ENCODE results near the gene ATP8A1.
A peak's percentile ranks its signal among the peaks of the same experiment; 100 is the strongest.
"Not testable (repeated sequence)": the region's sequence is repeated elsewhere in the genome, so short reads cannot be mapped to it uniquely, and the experiment has no call there.

The ATP8A1 gene

GRCh38 chr4:42396752-42397634 is 259.9 kb downstream of the ATP8A1 start, which contains the start of gene SHISA3:
SHISA3 (plus strand) TSS chr4:42397488; CDS start chr4:42398057, 569 bp downstream.
- H3K9ac ChIP-seq (ENCODE audit: low read length) = no peak within 1 kb of the TSS
- no peaks in the 10 kb centered on the region for H3K9me3 ChIP-seq (ENCODE audit: low read length)
- peaks cover 7% of the 10 kb centered on the region for H3K4me1 ChIP-seq (ENCODE audit: insufficient read depth, low read length)
- H3K27ac ChIP-seq (ENCODE audit: low read depth, low read length) = peak within 1 kb of the TSS; percentile 17
- peaks cover 11 to 28% of the 10 kb centered on the region in 2 donors for H3K27me3 ChIP-seq (ENCODE audit: control insufficient read depth in 1 of 2, insufficient read depth in 2 of 2, low read length in 2 of 2)
- H3K4me3 ChIP-seq (ENCODE audit: low read depth in 1 of 2, low read length in 2 of 2) = peak within 1 kb of the TSS; percentile 45 to 54
- H3K36me3 ChIP-seq (ENCODE audit: insufficient read depth, low read length) = no peaks in the 10 kb centered on the region

- H3K27ac ChIP-seq (ENCODE audit: low read depth, low read length) = no peak overlapping the region
- no peaks in the 10 kb centered on the region for H3K9me3 ChIP-seq (ENCODE audit: low read length)
- no peaks in the 10 kb centered on the region for H3K36me3 ChIP-seq (ENCODE audit: insufficient read depth, low read length)
- peaks cover 7% of the 10 kb centered on the region for H3K4me1 ChIP-seq (ENCODE audit: insufficient read depth, low read length)
- no peak overlapping the region for H3K9ac ChIP-seq (ENCODE audit: low read length)
- peaks cover 11 to 28% of the 10 kb centered on the region in 2 donors for H3K27me3 ChIP-seq (ENCODE audit: control insufficient read depth in 1 of 2, insufficient read depth in 2 of 2, low read length in 2 of 2)
- peak overlapping the region in 1 of 2 donors; percentile 45 for H3K4me3 ChIP-seq (ENCODE audit: low read depth in 1 of 2, low read length in 2 of 2)
Observed at GRCh38 chr4:42396361-42396751, 260.5 kb downstream of the ATP8A1 start.

GRCh38 chr4:42395595-42395994 is 261.3 kb downstream of the ATP8A1 start:
- Histone ChIP-seq H3K36me3 (ENCODE audit: insufficient read depth, low read length) (no peaks in the 10 kb centered on the region), H3K9ac (ENCODE audit: low read length) (no peak overlapping the region), H3K4me3 (ENCODE audit: low read depth in 1 of 2, low read length in 2 of 2) (no peak overlapping the region), H3K4me1 (ENCODE audit: insufficient read depth, low read length) (peaks cover 7% of the 10 kb centered on the region), H3K27ac (ENCODE audit: low read depth, low read length) (no peak overlapping the region), H3K27me3 (ENCODE audit: control insufficient read depth in 1 of 2, insufficient read depth in 2 of 2, low read length in 2 of 2) (peaks cover 11 to 28% of the 10 kb centered on the region in 2 donors), H3K9me3 (ENCODE audit: low read length) (no peaks in the 10 kb centered on the region)

GRCh38 chr4:42392436-42392835 is 264.5 kb downstream of the ATP8A1 start:
- H3K36me3 ChIP-seq (ENCODE audit: insufficient read depth, low read length) = no peaks in the 10 kb centered on the region
- no peak overlapping the region for H3K4me3 ChIP-seq (ENCODE audit: low read depth in 1 of 2, low read length in 2 of 2)
- peaks cover 7% of the 10 kb centered on the region for H3K4me1 ChIP-seq (ENCODE audit: insufficient read depth, low read length)
- no peak overlapping the region for H3K27ac ChIP-seq (ENCODE audit: low read depth, low read length)
- H3K27me3 ChIP-seq (ENCODE audit: control insufficient read depth in 1 of 2, insufficient read depth in 2 of 2, low read length in 2 of 2) = peaks cover 11% of the 10 kb centered on the region in 2 donors
- no peak overlapping the region for H3K9ac ChIP-seq (ENCODE audit: low read length)
- no peaks in the 10 kb centered on the region for H3K9me3 ChIP-seq (ENCODE audit: low read length)

- Histone ChIP-seq H3K36me3 (ENCODE audit: insufficient read depth, low read length) (no peaks in the 10 kb centered on the region), H3K4me1 (ENCODE audit: insufficient read depth, low read length) (peaks cover 6% of the 10 kb centered on the region), H3K4me3 (ENCODE audit: low read depth in 1 of 2, low read length in 2 of 2) (no peak overlapping the region), H3K9me3 (ENCODE audit: low read length) (no peaks in the 10 kb centered on the region), H3K9ac (ENCODE audit: low read length) (no peak overlapping the region), H3K27ac (ENCODE audit: low read depth, low read length) (no peak overlapping the region), H3K27me3 (ENCODE audit: control insufficient read depth in 1 of 2, insufficient read depth in 2 of 2, low read length in 2 of 2) (peaks cover 7 to 11% of the 10 kb centered on the region in 2 donors)
Observed at GRCh38 chr4:42391981-42392380, 264.9 kb downstream of the ATP8A1 start.

- peaks cover under 1 to 4% of the 10 kb centered on the region in 2 donors for H3K27me3 ChIP-seq (ENCODE audit: control insufficient read depth in 1 of 2, insufficient read depth in 2 of 2, low read length in 2 of 2)
- no peak overlapping the region for H3K4me3 ChIP-seq (ENCODE audit: low read depth in 1 of 2, low read length in 2 of 2)
- H3K4me1 ChIP-seq (ENCODE audit: insufficient read depth, low read length) = no peaks in the 10 kb centered on the region
- no peaks in the 10 kb centered on the region for H3K36me3 ChIP-seq (ENCODE audit: insufficient read depth, low read length)
- H3K9ac ChIP-seq (ENCODE audit: low read length) = no peak overlapping the region
- H3K9me3 ChIP-seq (ENCODE audit: low read length) = no peaks in the 10 kb centered on the region
- H3K27ac ChIP-seq (ENCODE audit: low read depth, low read length) = no peak overlapping the region
Observed at GRCh38 chr4:42391355-42391664, 265.6 kb downstream of the ATP8A1 start.

- Histone ChIP-seq H3K36me3 (ENCODE audit: insufficient read depth, low read length) (no peaks in the 10 kb centered on the region), H3K27ac (ENCODE audit: low read depth, low read length) (no peak overlapping the region), H3K9me3 (ENCODE audit: low read length) (no peaks in the 10 kb centered on the region), H3K4me1 (ENCODE audit: insufficient read depth, low read length) (no peaks in the 10 kb centered on the region), H3K4me3 (ENCODE audit: low read depth in 1 of 2, low read length in 2 of 2) (no peak overlapping the region), H3K9ac (ENCODE audit: low read length) (no peak overlapping the region), H3K27me3 (ENCODE audit: control insufficient read depth in 1 of 2, insufficient read depth in 2 of 2, low read length in 2 of 2) (peaks cover 0 to 4% of the 10 kb centered on the region in 2 donors)
Observed at GRCh38 chr4:42390622-42391354, 266.1 kb downstream of the ATP8A1 start.

- H3K36me3 ChIP-seq (ENCODE audit: insufficient read depth, low read length) = no peaks in the 10 kb centered on the region
- H3K27ac ChIP-seq (ENCODE audit: low read depth, low read length) = no peak overlapping the region
- no peaks in the 10 kb centered on the region for H3K27me3 ChIP-seq (ENCODE audit: control insufficient read depth in 1 of 2, insufficient read depth in 2 of 2, low read length in 2 of 2)
- no peak overlapping the region for H3K9ac ChIP-seq (ENCODE audit: low read length)
- H3K4me3 ChIP-seq (ENCODE audit: low read depth in 1 of 2, low read length in 2 of 2) = no peak overlapping the region
- no peaks in the 10 kb centered on the region for H3K4me1 ChIP-seq (ENCODE audit: insufficient read depth, low read length)
- H3K9me3 ChIP-seq (ENCODE audit: low read length) = no peaks in the 10 kb centered on the region
Observed at GRCh38 chr4:42385516-42385915, 271.4 kb downstream of the ATP8A1 start.

GRCh38 chr4:42381666-42382065 is 275.2 kb downstream of the ATP8A1 start:
- H3K4me1 ChIP-seq (ENCODE audit: insufficient read depth, low read length) = no peaks in the 10 kb centered on the region
- no peak overlapping the region for H3K27ac ChIP-seq (ENCODE audit: low read depth, low read length)
- no peaks in the 10 kb centered on the region for H3K9me3 ChIP-seq (ENCODE audit: low read length)
- H3K27me3 ChIP-seq (ENCODE audit: control insufficient read depth in 1 of 2, insufficient read depth in 2 of 2, low read length in 2 of 2) = no peaks in the 10 kb centered on the region
- H3K36me3 ChIP-seq (ENCODE audit: insufficient read depth, low read length) = no peaks in the 10 kb centered on the region
- H3K4me3 ChIP-seq (ENCODE audit: low read depth in 1 of 2, low read length in 2 of 2) = no peak overlapping the region
- no peak overlapping the region for H3K9ac ChIP-seq (ENCODE audit: low read length)

- Histone ChIP-seq H3K9ac (ENCODE audit: low read length) (no peak overlapping the region), H3K4me3 (ENCODE audit: low read depth in 1 of 2, low read length in 2 of 2) (no peak overlapping the region), H3K27ac (ENCODE audit: low read depth, low read length) (no peak overlapping the region), H3K9me3 (ENCODE audit: low read length) (no peaks in the 10 kb centered on the region), H3K27me3 (ENCODE audit: control insufficient read depth in 1 of 2, insufficient read depth in 2 of 2, low read length in 2 of 2) (no peaks in the 10 kb centered on the region), H3K36me3 (ENCODE audit: insufficient read depth, low read length) (no peaks in the 10 kb centered on the region), H3K4me1 (ENCODE audit: insufficient read depth, low read length) (no peaks in the 10 kb centered on the region)
Observed at GRCh38 chr4:42377497-42377896, 279.4 kb downstream of the ATP8A1 start.

GRCh38 chr4:42372303-42372702 is 284.6 kb downstream of the ATP8A1 start:
- H3K27ac ChIP-seq (ENCODE audit: low read depth, low read length); H3K27me3 ChIP-seq (ENCODE audit: control insufficient read depth in 1 of 2, insufficient read depth in 2 of 2, low read length in 2 of 2); H3K36me3 ChIP-seq (ENCODE audit: insufficient read depth, low read length); H3K9ac ChIP-seq (ENCODE audit: low read length); H3K4me1 ChIP-seq (ENCODE audit: insufficient read depth, low read length); H3K4me3 ChIP-seq (ENCODE audit: low read depth in 1 of 2, low read length in 2 of 2); H3K9me3 ChIP-seq (ENCODE audit: low read length): not testable (repeated sequence)

All from muscle layer of colon (tissue), 2 donors.